Peyer's patch (tissue), 4 donors: ENCODE results near the gene THAP2. TPM values are rescaled to one million over a fixed set of nuclear protein-coding genes. Genes with fewer than 3 reads are reported as not detected.

Experiments used
- DNase-seq, 3 donors: peaks; one replicate each; pipeline ENCODE4 v3.0.0-alpha.2; 2017 to 2019
- H3K27ac ChIP-seq, 4 donors: fragments of 200-600 bp; sonication (generic); one replicate each; pipeline ENCODE4 v1.5.1; 2016 to 2019
- H3K27me3 ChIP-seq, 2 donors: fragments of 200-600 bp; sonication (generic); one replicate each; pipeline ENCODE4 v1.5.1; 2019
- H3K36me3 ChIP-seq, 3 donors: fragments of 200-600 bp; sonication (generic); one replicate each; pipeline ENCODE4 v1.5.1; 2016 to 2019
- H3K4me1 ChIP-seq, 4 donors: fragments of 200-600 bp; sonication (generic); one replicate each; pipeline ENCODE4 v1.5.1; 2016 to 2019
- H3K4me3 ChIP-seq, 4 donors: fragments of 200-600 bp; sonication (generic); 1 replicate in 3 of 4; 2 replicates in 1 of 4; pipeline ENCODE4 v1.5.1; 2016 to 2019; ENCODE audit warnings: mild to moderate bottlenecking in 1 of 4
- H3K9me3 ChIP-seq, 4 donors: fragments of 200-600 bp; sonication (generic); one replicate each; pipeline ENCODE4 v1.5.1; 2016 to 2019; ENCODE audit warnings: mild to moderate bottlenecking in 1 of 4
- CTCF ChIP-seq, 6 experiments: fragments of 450-650 bp in 4 of 6; fragments of 200-600 bp in 2 of 6; sonication (generic) in 1 of 6; IDR thresholded peaks; one replicate each; pipeline ENCODE4 v1.5.1; 2017 to 2019; ENCODE audit warnings: antibody characterized with exemption in 6 of 6, mild to moderate bottlenecking in 3 of 6, moderate library complexity in 1 of 6
- POLR2A ChIP-seq, 2 donors: fragments of 450-650 bp; IDR thresholded peaks; one replicate each; pipeline ENCODE4 v1.5.1; 2017; ENCODE audit warnings: antibody characterized with exemption in 2 of 2, mild to moderate bottlenecking in 2 of 2, moderate library complexity in 2 of 2
- total RNA-seq, 4 donors: library from RNA; depleted of rRNA; stranded (reverse); fragments of >200 nt; gene quantifications; one replicate each; pipeline ENCODE4 v1.1.0, GENCODE V29; 2016

The THAP2 gene
- total RNA-seq, 4 donors from 2014 or later: 2.8 to 7.5 (median 3.7) TPM

DNA sequence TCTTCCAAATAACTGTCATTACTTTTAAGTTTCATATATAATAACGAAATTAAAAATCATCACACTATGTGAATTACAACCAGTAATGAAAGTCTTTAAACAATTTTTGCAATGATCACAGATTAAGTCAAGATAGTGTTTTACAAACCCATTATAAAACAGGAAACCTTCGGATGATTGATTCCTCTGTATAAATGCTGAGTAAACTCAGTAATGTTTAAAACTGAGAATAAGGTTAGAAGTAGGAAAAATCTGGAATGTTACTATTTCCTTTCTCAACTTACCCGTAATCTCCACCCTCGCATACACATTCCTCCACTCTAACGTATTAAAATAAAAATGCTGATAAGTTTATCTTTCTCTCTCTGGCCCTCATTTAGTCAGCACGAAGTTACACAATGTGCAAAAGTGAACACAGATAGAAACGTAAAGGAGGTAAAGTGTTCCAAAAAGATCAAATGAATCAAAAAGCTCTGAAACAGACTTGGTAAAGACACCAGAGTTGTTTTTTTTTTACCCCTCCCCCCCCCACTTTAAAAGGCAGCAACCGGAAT lies 2.0 kb upstream of the THAP2 start:
- Histone ChIP-seq H3K36me3 (peaks cover 0 to 34% (median 0%) of the 10 kb centered on the region in 3 donors), H3K9me3 (no peaks in the 10 kb centered on the region), H3K27me3 (no peaks in the 10 kb centered on the region), H3K4me1 (peaks cover 0 to 29% (median 2%) of the 10 kb centered on the region in 4 donors), H3K4me3 (peak overlapping the region; percentile 72 to 92 (median 84)), H3K27ac (peak overlapping the region in 2 of 4 donors; percentile 96 to 98)
- TF ChIP-seq CTCF (IDR thresholded peaks at IDR 0.05): no peak
- no peak for TF ChIP-seq POLR2A (IDR thresholded peaks at IDR 0.05)
- no peak for DNase-seq

DNA sequence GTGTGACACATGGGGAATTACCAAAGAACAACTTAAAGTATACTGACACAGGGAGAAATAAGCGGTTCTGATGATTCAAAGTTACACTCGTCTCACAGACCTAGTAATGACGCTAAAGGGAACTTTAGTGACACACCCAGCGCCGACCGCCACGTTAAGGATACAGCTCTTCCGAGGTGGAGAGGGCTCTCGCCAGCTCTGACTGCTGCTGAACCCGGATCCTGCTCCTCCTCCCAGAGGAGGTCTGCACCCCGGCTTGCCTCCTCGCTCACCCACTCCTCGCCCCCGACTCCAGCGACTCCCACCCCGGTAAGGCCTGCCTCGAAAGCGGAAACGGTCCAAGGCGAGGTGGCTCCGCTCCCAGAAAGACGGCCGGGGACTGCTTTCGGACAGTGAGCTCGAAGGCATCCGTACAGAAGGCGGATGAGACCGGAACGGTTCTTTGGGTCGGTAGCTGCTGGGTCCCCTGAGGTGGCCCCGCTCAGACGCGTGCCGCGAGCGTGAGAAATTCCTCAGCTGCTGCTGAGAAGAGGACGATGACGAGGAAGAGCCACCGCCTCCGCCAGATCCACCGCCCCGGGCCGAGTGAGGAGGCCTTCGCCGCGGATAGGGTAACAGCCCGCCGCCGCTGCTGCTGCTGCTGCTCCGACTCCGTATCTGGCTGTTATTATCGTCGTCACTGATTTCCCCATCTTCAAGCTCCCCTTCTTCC lies 1.1 kb upstream of the THAP2 start:
- peak overlapping the region; percentile 72 to 92 (median 84) for H3K4me3 ChIP-seq
- no peaks in the 10 kb centered on the region for H3K27me3 ChIP-seq
- peaks cover 0 to 25% (median 0%) of the 10 kb centered on the region in 3 donors for H3K36me3 ChIP-seq
- H3K27ac ChIP-seq: peak overlapping the region; percentile 91 to 98 (median 96)
- peak; percentile 57 to 83 (median 82) for DNase-seq
- peaks cover 0 to 29% (median 2%) of the 10 kb centered on the region in 4 donors for H3K4me1 ChIP-seq
- H3K9me3 ChIP-seq: no peaks in the 10 kb centered on the region
- TF ChIP-seq POLR2A (IDR thresholded peaks at IDR 0.05): peak; percentile 53 to 61
- TF ChIP-seq CTCF (IDR thresholded peaks at IDR 0.05): no peak

GRCh38 chr12:71664411-71665089 lies 449 bp downstream of the THAP2 start:
- H3K27me3 ChIP-seq: no peaks in the 10 kb centered on the region
- DNase-seq: no peak
- peak overlapping the region; percentile 91 to 98 (median 96) for H3K27ac ChIP-seq
- H3K36me3 ChIP-seq: peaks cover 0 to 9% (median 0%) of the 10 kb centered on the region in 3 donors
- peak overlapping the region; percentile 72 to 92 (median 84) for H3K4me3 ChIP-seq
- peaks cover 0 to 29% (median 2%) of the 10 kb centered on the region in 4 donors for H3K4me1 ChIP-seq
- no peak for TF ChIP-seq POLR2A (IDR thresholded peaks at IDR 0.05)
- no peak for TF ChIP-seq CTCF (IDR thresholded peaks at IDR 0.05)
- H3K9me3 ChIP-seq: no peaks in the 10 kb centered on the region

DNA sequence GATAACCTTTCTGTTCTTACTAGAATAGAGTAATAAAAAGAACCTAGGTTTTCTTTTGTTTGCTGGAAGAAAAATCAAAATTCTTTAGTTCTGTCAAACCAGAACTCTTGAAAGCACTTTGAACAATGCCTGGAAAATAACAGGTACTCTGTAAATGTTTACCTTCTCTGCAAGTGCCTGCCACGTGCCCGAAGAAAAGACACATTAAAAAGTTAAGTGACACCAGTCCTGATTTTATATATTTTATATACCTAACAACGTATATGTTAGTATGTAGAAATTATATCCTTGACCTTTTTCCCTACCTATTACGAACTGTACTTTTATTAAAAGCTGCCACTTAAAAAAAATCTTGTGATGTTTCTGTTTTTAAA lies 976 bp downstream of the THAP2 start:
- Histone ChIP-seq H3K27ac (peak overlapping the region; percentile 91 to 98 (median 96)), H3K27me3 (no peaks in the 10 kb centered on the region), H3K9me3 (no peaks in the 10 kb centered on the region), H3K36me3 (peaks cover 0 to 4% (median 0%) of the 10 kb centered on the region in 3 donors), H3K4me3 (peak overlapping the region; percentile 72 to 92 (median 84)), H3K4me1 (peaks cover 0 to 29% (median 2%) of the 10 kb centered on the region in 4 donors)
- TF ChIP-seq POLR2A (IDR thresholded peaks at IDR 0.05): no peak
- TF ChIP-seq CTCF (IDR thresholded peaks at IDR 0.05): no peak
- DNase-seq: no peak

DNA sequence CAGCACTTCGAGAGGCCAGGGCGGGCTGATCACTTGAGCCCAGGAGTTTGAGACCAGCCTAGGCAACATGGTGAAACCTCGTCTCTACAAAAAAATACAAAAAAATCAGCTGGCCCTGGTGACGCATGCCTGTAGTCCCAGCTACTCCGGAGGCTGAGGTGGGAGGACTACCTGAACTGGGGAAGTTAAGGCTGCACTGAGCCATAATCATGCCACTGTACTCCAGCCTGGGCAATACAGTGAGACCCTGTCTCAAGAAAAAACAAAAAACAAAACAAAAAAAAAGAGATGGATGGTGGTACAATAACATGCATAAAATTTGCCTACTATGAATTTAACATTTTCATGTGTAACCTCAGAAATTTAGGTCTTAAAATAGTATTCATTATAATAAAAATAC lies 2.2 kb downstream of the THAP2 start:
- no peak overlapping the region for H3K27ac ChIP-seq
- H3K4me1 ChIP-seq: peaks cover 0 to 18% (median 2%) of the 10 kb centered on the region in 4 donors
- no peaks in the 10 kb centered on the region for H3K9me3 ChIP-seq
- TF ChIP-seq CTCF (IDR thresholded peaks at IDR 0.05): no peak
- no peak for TF ChIP-seq POLR2A (IDR thresholded peaks at IDR 0.05)
- H3K4me3 ChIP-seq: no peak overlapping the region
- H3K36me3 ChIP-seq: no peaks in the 10 kb centered on the region
- no peak for DNase-seq
- H3K27me3 ChIP-seq: no peaks in the 10 kb centered on the region
